GM23338 (cell line): ENCODE results near the gene NUP43. TPM values are rescaled to one million over a fixed set of nuclear protein-coding genes. Genes with fewer than 3 reads are reported as not detected.
"Not testable (repeated sequence)": the region's sequence is repeated elsewhere in the genome, so short reads cannot be mapped to it uniquely, and the experiment has no call there.

Experiments used
- ATAC-seq: fragments of 200-7000 bp; cut with Tn5 transposase; 3 replicates; pipeline ENCODE4 v1.9.1; 2020
- DNase-seq: peaks from one replicate; pipeline ENCODE4 v3.0.0-alpha.2; 2015; ENCODE audit warnings: low spot score
- H2AFZ ChIP-seq: fragments of 200-600 bp; sonication (generic); 2 replicates; pipeline ENCODE4 v1.8.0; 2016; ENCODE audit warnings: antibody characterized with exemption, mild to moderate bottlenecking, moderate library complexity
- H3F3A ChIP-seq: fragments of 200-600 bp; sonication (generic); replicated peaks from 2 replicates; pipeline ENCODE4 v1.8.0; 2017; ENCODE audit warnings: antibody characterized with exemption, mixed run types, low read depth
- H3K27ac ChIP-seq: fragments of 200-600 bp; sonication (generic); 2 replicates; pipeline ENCODE4 v1.6.1; 2016; ENCODE audit warnings: low read depth
- H3K27me3 ChIP-seq: fragments of 200-600 bp; sonication (generic); 2 replicates; pipeline ENCODE4 v1.8.0; 2016; ENCODE audit warnings: mild to moderate bottlenecking, mixed run types, moderate library complexity; ENCODE audit not compliant: insufficient read depth
- H3K36me3 ChIP-seq: fragments of 200-600 bp; sonication (generic); 2 replicates; pipeline ENCODE4 v1.8.0; 2016; ENCODE audit warnings: mild to moderate bottlenecking; ENCODE audit not compliant: insufficient read depth
- H3K4me1 ChIP-seq: fragments of 200-600 bp; sonication (generic); 2 replicates; pipeline ENCODE4 v1.8.0; 2016; ENCODE audit warnings: mild to moderate bottlenecking, moderate library complexity; ENCODE audit not compliant: insufficient read depth
- H3K4me2 ChIP-seq: fragments of 200-600 bp; sonication (generic); 2 replicates; pipeline ENCODE4 v1.7.1; 2017; ENCODE audit warnings: mixed run types
- H3K4me3 ChIP-seq: fragments of 200-600 bp; sonication (generic); 2 replicates; pipeline ENCODE4 v1.6.1; 2016; ENCODE audit warnings: mixed run types
- H3K79me2 ChIP-seq: fragments of 200-600 bp; sonication (generic); replicated peaks from 2 replicates; pipeline ENCODE4 v1.8.0; 2017; ENCODE audit warnings: mild to moderate bottlenecking; ENCODE audit not compliant: insufficient read depth
- H3K9me2 ChIP-seq: fragments of 200-600 bp; sonication (generic); 2 replicates; pipeline ENCODE4 v1.8.0; 2017; ENCODE audit not compliant: insufficient read depth
- H4K20me1 ChIP-seq: fragments of 200-600 bp; sonication (generic); replicated peaks from 2 replicates; pipeline ENCODE4 v1.8.0; 2017; ENCODE audit warnings: mild to moderate bottlenecking; ENCODE audit not compliant: insufficient read depth
- H3K27ac Mint-ChIP-seq: 2 replicates; pipeline ENCODE4 v1.8.0; 2020; ENCODE audit warnings: inconsistent platforms, mild to moderate bottlenecking, moderate library complexity, mixed read lengths
- H3K27me3 Mint-ChIP-seq: 3 replicates; pipeline ENCODE4 v1.8.0; 2022; ENCODE audit warnings: low read depth, mild to moderate bottlenecking, moderate library complexity, mixed read lengths, inconsistent platforms; ENCODE audit not compliant: insufficient read depth, poor library complexity
- H3K36me3 Mint-ChIP-seq: 3 replicates; pipeline ENCODE4 v1.8.0; 2021; ENCODE audit warnings: low read depth, mild to moderate bottlenecking, inconsistent platforms, moderate library complexity, mixed read lengths
- H3K4me1 Mint-ChIP-seq: 3 replicates; pipeline ENCODE4 v1.8.0; 2020; ENCODE audit warnings: mild to moderate bottlenecking, inconsistent platforms, mixed read lengths
- H3K4me3 Mint-ChIP-seq: 3 replicates; pipeline ENCODE4 v1.8.0; 2021; ENCODE audit warnings: moderate library complexity, mild to moderate bottlenecking, inconsistent platforms, mixed read lengths
- H3K9me3 Mint-ChIP-seq: 3 replicates; pipeline ENCODE4 v1.8.0; 2020; ENCODE audit warnings: moderate library complexity, mild to moderate bottlenecking, inconsistent platforms, mixed read lengths
- CREB1 ChIP-seq: fragments of 250-450 bp; sonication (Bioruptor Pico); IDR thresholded peaks from 2 replicates; pipeline ENCODE4 v1.5.0; 2020; ENCODE audit warnings: low read depth, mild to moderate bottlenecking, moderate library complexity
- CTCF ChIP-seq, 2 experiments: fragments of 200-600 bp in 1 of 2; sonication (generic) in 1 of 2; conservative IDR thresholded peaks; 2 replicates each; pipeline versions ENCODE4 v1.5.1 to v1.6.1; 2016 to 2017; ENCODE audit warnings: antibody characterized with exemption in 2 of 2, low read depth in 2 of 2, mild to moderate bottlenecking in 2 of 2, moderate library complexity in 1 of 2
- ETS1 ChIP-seq: IDR thresholded peaks from 2 replicates; pipeline ENCODE4 v1.6.1; 2016; ENCODE audit warnings: antibody characterized with exemption
- EZH2 ChIP-seq: fragments of 200-600 bp; sonication (generic); IDR thresholded peaks from one replicate; pipeline ENCODE4 v1.8.0; 2017; ENCODE audit warnings: antibody characterized with exemption, mild to moderate bottlenecking, low read depth; ENCODE audit not compliant: unreplicated experiment
- EZH2phosphoT487 ChIP-seq: fragments of 200-600 bp; sonication (generic); IDR thresholded peaks from one replicate; pipeline ENCODE4 v1.8.1; 2018; ENCODE audit warnings: antibody characterized with exemption; ENCODE audit not compliant: unreplicated experiment
- POLR2AphosphoS5 ChIP-seq: IDR thresholded peaks from 2 replicates; pipeline ENCODE4 v1.6.1; 2016; ENCODE audit warnings: antibody characterized with exemption, low read depth
- REST ChIP-seq: IDR thresholded peaks from one replicate; pipeline ENCODE4 v1.6.1; 2018; ENCODE audit warnings: antibody characterized with exemption; ENCODE audit not compliant: unreplicated experiment
- STAT1 ChIP-seq: IDR thresholded peaks from one replicate; pipeline ENCODE4 v1.6.1; 2016; ENCODE audit warnings: antibody characterized with exemption; ENCODE audit not compliant: unreplicated experiment
- ZNF114 ChIP-seq: fragments of 250-450 bp; sonication (Bioruptor Pico); IDR thresholded peaks from 2 replicates; pipeline ENCODE4 v1.5.0; 2020; ENCODE audit warnings: mild to moderate bottlenecking, moderate library complexity
- polyA plus RNA-seq: library from polyadenylated mRNA; unstranded; fragments of >200 nt; fragmentation: Nextera tagmentation; extraction: Ambion mirVana; gene quantifications from 2 replicates; pipeline ENCODE4 v1.2.1, GENCODE V29; 2016
- total RNA-seq: library from RNA; depleted of rRNA; stranded (reverse); fragments of >200 nt; shearing (Covaris generic); gene quantifications from 2 replicates; pipeline ENCODE4 v1.2.3, GENCODE V29; 2014

NUP43 gene
- total and polyA plus RNA-seq, 2 experiments from 2014 or later, result 23.4 to 71.8 TPM

GRCh38 chr6:149683256-149683859 is 63.0 kb downstream of the NUP43 start (continued):
- TF ChIP-seq STAT1 (no peak), CREB1 (CRISPR knock-in tag) (no peak), POLR2AphosphoS5 (no peak), CTCF (conservative IDR thresholded peaks at IDR 0.05; ENCODE audit: low read depth in 2 of 2) (no peak), EZH2phosphoT487 (no peak), ZNF114 (CRISPR knock-in tag) (no peak), EZH2 (no peak), ETS1 (no peak), REST (no peak)

- not testable (repeated sequence) for H3K9me3 Mint-ChIP-seq, H3K4me2 ChIP-seq, H3K4me3 ChIP-seq, H3K27ac ChIP-seq, H3K27me3 Mint-ChIP-seq, H3K27me3 ChIP-seq, DNase-seq, H3K4me1 Mint-ChIP-seq, H3K4me3 Mint-ChIP-seq, H3K4me1 ChIP-seq, ATAC-seq, H3K9me2 ChIP-seq, H3F3A ChIP-seq, H2AFZ ChIP-seq, H3K27ac Mint-ChIP-seq
- H3K79me2 ChIP-seq, result peaks cover 28% of the 10 kb centered on the region
- peaks cover 13% of the 10 kb centered on the region for H3K36me3 ChIP-seq
- H4K20me1 ChIP-seq, result peaks cover 12% of the 10 kb centered on the region; the same call in 1 of the 2 replicates
- H3K36me3 Mint-ChIP-seq, result peaks cover 28% of the 10 kb centered on the region
Observed at GRCh38 chr6:149681845-149682244, 64.5 kb downstream of the NUP43 start.
